H54 (cell line): ENCODE data around the gene ZFYVE9.
"Not testable (repeated sequence)": the region's sequence is repeated elsewhere in the genome, so short reads cannot be mapped to it uniquely, and the experiment has no call there.

Experiments
- DNase-seq: peaks from one replicate; pipeline ENCODE4 v3.0.0; 2011; ENCODE audit warnings: low spot score, mixed read lengths; ENCODE audit not compliant: insufficient read length
- FAIRE-seq: peaks from 3 replicates; lab custom pipeline; 2011; peaks lifted over from hg19 to GRCh38; lab: Jason Lieb, UNC
- POLR2A ChIP-seq: IDR thresholded peaks from 2 replicates; pipeline ENCODE4 v1.6.1; 2011; ENCODE audit warnings: low read depth, mild to moderate bottlenecking, low read length

Gene ZFYVE9

DNA sequence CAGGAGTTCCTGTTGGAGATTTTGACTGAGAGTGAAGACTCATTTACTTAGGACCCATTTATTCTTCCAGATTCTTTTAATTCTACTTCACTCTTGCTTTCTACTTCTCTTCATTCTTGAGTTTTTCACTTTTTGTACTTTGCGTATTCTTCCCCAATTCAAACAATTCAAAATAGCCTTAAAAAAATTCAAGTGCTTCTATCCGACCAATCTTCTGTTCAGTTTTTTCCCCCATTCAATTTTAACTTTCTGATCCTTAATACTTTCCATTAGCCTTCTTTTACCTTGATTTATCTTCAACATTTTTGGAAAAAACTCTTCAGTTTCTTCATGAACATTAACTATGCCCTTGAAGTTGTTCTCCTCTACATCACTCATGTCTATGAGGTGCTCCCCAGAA lies 21.1 kb downstream of the ZFYVE9 start:
- TF ChIP-seq POLR2A = no peak
- FAIRE-seq = no peak
- no peak for DNase-seq

- DNase-seq (no peak), FAIRE-seq (no peak)
- TF ChIP-seq POLR2A = no peak
Measured at GRCh38 chr1:52164604-52165003, 22.7 kb downstream of the ZFYVE9 start.

DNA sequence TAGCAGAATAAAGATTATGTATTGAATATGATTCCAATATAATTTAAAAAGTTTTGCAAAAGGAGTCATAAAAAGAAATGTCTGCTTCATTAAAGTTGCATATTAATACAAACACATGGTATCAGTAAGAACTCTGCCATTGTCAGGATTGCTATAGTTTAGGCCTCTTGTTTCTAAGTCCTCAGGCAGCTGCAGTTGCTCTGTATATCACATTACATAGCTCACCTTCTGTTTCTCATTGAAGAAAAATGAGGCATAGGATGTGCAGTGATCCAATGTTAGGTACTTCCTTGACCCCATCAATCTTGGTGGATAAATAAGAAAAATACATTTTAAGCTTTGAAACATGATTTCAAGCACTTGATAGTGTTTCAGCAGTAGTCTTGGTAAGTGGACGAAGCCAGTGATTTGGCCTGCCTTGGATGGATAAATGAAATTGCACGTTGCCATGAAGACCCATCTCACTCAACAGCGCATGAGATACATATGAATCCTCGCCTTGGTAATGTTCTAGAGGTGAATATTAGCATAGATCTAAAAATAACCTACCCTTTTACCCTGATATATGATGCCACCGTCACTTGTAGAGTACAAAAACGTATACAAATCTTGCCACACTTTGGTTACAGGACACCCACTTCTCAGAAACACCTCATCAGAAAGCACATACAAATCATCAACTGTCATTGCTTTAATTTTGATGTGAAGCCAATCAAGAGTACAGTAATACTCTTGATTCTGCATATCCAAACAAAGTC lies 25.3 kb downstream of the ZFYVE9 start:
- no peak for FAIRE-seq
- no peak for DNase-seq
- no peak for TF ChIP-seq POLR2A

GRCh38 chr1:52168373-52169080 lies 26.6 kb downstream of the ZFYVE9 start:
- TF ChIP-seq POLR2A = no peak
- no peak for FAIRE-seq
- DNase-seq = no peak

DNA sequence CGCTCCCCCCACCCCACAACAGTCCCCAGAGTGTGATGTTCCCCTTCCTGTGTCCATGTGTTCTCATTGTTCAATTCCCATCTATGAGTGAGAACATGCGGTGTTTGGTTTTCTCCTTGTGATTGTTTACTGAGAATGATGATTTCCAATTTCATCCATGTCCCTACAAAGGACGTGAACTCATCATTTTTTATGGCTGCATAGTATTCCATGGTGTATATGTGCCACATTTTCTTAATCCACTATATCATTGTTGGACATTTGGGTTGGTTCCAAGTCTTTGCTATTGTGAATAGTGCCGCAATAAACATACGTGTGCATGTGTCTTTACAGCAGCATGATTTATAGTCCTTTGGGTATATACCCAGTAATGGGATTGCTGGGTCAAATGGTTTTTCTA lies 29.3 kb downstream of the ZFYVE9 start:
- not testable (repeated sequence) for DNase-seq, FAIRE-seq

DNA sequence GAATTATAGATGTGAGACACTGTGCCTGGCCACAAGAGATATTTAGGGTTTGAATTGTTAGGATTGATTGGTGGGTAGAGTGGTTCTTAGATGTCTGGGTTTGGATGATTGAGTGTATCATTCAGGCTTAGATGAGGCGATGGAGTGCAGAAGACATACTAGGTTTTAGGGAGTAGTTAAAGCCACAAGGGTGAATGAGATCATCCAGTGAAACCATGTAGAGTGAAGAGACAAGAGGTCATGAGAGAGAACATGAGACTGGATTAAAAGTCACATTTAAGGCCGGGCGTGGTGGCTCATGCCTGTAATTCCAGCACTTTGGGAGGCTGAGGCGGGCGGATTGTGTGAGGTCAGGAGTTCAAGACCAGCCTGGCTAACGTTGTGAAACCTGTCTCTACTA lies 37.2 kb downstream of the ZFYVE9 start:
- no peak for DNase-seq
- FAIRE-seq = no peak
- TF ChIP-seq POLR2A = no peak

DNA sequence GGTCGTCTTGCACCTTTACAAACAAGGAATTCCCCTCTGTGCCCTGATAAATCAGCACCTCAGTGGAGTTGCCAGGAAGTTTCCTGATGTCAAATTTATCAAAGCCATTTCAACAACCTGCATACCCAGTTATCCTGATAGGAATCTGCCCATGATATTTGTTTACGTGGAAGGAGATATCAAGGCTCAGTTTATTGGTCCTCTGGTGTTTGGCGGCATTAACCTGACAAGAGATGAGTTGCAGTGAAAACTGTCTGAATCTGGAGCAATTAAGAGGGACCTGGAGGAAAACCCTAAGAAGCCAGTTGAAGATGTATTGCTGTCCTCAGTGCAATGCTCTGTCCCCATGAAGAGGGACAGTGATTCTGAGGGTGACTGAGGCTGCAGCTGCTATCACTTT lies 38.3 kb downstream of the ZFYVE9 start:
- FAIRE-seq (no peak), DNase-seq (no peak)
- no peak for TF ChIP-seq POLR2A

- not testable (repeated sequence) for DNase-seq, FAIRE-seq
Measured at GRCh38 chr1:52181759-52182158, 39.9 kb downstream of the ZFYVE9 start.

DNA sequence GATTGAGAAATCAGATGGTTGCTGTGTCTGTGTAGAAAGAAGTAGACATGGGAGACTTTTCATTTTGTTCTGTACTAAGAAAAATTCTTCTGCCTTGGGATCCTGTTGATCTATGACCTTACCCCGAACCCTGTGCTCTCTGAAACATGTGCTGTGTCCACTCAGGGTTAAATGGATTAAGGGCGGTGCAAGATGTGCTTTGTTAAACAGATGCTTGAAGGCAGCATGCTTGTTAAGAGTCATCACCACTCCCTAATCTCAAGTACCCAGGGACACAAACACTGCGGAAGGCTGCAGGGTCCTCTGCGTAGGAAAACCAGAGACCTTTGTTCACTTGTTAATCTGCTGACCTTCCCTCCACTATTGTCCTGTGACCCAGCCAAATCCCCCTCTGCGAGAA lies 40.4 kb downstream of the ZFYVE9 start:
- FAIRE-seq, DNase-seq: not testable (repeated sequence)

DNA sequence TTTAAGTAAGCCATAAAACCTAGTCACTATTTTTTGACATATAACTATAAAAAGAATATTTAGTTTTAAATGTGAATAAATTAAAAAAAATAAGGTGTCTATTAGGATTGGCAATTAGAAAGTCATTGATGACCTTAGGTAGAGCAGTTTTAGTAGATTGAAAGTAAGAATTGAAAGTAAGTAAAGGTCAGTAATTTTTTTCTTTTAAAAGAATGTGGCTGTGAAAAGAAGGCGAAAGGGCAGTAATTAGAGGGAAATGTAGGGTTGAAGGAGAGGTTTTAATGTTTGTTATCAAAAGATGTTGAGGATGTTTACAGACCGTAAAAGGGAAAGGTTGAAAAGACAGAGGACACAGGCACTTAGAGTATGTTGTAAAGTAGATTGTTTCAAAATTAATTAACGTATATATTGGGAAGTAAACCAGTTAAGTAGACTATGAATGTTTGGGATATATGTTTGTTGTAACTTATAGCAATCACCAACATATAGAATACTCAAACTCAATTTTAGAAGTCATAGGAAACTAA lies 41.0 kb downstream of the ZFYVE9 start:
- FAIRE-seq = no peak
- no peak for DNase-seq
- TF ChIP-seq POLR2A = no peak

GRCh38 chr1:52186449-52186848 lies 44.6 kb downstream of the ZFYVE9 start:
- no peak for FAIRE-seq
- DNase-seq = no peak
- TF ChIP-seq POLR2A = no peak

DNA sequence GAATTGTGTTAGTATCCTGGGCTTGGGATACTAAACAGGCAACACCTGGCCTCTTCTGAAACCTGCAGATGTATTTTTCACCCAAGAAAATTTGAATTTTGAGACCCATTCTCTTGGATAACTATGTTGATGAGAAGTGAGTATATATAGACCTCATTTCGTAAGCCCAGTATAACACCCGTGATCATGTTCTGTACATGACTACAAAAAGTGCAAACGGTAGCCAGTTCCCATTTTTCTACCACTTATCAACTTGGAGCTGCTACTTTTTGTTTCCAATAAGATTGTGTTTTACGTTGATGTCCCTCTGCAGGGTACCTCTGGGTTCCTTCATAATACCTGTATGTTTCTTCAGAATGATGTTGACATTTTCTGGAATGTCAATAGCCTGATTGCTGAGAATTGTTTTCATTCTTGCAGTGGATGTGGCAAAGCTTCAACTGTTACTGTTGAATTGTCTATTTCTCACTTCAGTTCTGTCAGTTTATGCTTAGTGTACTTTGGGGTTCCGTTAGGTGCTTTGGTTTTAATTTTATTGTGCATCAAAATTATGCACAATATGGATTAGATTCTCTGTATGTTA lies 48.1 kb downstream of the ZFYVE9 start:
- FAIRE-seq (no peak), DNase-seq (no peak)
- TF ChIP-seq POLR2A = no peak

DNA sequence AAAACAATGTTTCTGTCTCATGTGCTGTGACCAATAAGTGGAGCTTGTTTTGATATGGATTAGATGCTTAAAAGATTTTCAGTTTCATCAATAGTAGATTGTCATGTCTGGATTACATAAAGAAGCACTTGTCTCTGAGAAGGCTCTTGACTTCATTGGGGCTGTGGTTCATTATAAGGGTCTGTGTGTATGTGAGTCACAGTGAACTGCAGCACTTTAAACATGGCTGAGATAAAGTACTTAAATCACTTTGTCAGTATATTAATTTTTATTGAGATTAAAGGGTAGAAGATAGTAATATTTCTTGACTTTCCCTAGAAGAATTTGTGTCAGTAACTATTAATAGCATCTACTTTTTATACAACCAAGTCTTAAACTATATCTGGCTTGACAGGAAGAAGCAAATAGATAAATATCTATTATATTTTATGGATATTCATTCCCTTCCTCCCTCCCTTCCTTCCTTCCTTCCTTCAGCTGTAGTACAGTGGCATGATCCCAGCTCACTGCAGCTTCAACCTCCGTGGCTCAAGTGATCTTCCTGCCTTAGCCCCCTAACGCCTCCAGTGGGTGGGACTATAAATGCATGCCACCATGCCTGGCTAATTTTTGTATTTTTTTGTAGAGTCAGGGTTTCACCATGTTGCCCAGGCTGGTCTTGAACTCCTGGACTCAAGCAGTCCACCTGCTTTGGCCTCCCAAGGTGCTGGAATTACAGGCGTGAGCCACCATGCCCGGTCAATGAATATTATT lies 48.8 kb downstream of the ZFYVE9 start:
- FAIRE-seq (peak; percentile 68), DNase-seq (no peak)
- TF ChIP-seq POLR2A = no peak
